Stimulated activated CD4-positive, alpha-beta T cell treated with anti-CD3 and anti-CD28 coated beads, Interleukin-4, amount 100 ng/mL, for 48 hours (primary cell): ENCODE measurements around the gene COMMD6.

Source experiments
- DNase-seq, 2 donors: peaks; one replicate each; pipeline ENCODE4 v3.0.0-alpha.2; 2020; ENCODE audit warnings: low read depth in 2 of 2

Gene COMMD6

DNA sequence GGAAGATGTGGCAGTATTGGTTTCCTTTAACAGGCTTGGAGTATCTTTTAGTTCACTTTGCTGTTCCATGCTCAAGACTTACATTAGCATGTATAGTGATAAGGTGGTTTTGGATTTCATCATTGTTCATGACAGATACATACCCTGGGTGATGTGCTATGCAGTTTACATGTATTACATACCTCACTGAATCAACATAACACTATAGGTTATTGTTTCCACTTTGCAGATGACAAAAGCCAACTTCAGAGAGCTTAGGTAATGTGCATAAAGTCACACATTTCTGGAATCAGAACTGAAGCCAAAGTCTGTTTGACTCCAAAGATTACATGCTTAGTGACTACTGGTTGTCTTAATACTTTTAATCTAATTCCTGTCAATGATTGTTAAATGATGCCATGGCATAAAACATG is 7.1 kb downstream of the COMMD6 start:
- no peak for DNase-seq

DNA sequence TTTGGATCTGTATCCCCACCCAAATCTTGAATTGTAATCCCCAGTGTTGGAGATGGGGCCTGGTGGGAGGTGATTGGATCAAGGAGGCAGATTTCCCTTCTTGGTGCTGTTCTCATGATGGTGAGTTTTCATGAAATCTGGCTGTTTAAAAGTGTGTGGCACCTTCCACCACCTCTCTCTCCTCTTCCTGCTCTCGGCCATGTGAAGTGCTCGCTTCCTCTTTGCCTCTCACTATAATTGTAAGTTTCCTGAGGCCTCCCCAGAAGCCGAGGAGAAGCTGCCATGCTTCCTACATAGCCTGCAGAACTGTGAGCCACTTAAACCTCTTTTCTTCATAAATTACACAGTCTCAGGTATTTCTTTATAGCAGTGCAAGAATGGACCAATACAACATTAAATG is 15.7 kb downstream of the COMMD6 start:
- no peak for DNase-seq

DNA sequence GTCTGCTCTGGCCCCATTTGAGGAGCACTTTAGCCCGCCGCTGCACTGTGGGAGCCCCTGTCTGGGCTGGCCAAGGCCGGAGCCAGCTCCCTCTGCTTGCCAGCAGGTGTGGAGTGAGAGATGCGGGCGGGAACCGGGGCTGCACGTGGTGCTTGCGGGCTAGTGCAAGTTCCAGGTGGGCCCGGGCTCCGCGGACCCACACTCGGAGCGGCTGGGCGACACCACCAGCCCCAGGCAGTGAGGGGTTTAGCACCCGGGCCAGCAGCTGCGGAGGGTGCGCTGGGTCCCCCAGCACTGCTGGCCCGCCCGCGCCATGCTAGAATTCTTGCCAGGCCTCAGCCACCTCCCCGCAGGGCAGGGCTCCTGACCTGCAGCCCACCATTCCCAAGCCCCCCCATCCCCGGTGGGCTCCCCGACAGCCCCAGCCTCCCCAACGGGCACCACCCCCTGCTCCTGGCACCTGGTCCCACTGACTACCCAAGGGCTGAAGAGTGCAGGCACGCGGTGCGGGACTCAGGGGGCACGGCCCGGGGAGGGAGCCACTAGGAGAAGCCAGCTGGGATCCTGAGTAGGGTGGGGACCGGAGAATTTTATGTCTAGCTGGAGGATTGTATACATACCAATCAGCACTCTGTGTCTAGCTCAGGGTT is 19.1 kb downstream of the COMMD6 start:
- DNase-seq, result no peak

DNA sequence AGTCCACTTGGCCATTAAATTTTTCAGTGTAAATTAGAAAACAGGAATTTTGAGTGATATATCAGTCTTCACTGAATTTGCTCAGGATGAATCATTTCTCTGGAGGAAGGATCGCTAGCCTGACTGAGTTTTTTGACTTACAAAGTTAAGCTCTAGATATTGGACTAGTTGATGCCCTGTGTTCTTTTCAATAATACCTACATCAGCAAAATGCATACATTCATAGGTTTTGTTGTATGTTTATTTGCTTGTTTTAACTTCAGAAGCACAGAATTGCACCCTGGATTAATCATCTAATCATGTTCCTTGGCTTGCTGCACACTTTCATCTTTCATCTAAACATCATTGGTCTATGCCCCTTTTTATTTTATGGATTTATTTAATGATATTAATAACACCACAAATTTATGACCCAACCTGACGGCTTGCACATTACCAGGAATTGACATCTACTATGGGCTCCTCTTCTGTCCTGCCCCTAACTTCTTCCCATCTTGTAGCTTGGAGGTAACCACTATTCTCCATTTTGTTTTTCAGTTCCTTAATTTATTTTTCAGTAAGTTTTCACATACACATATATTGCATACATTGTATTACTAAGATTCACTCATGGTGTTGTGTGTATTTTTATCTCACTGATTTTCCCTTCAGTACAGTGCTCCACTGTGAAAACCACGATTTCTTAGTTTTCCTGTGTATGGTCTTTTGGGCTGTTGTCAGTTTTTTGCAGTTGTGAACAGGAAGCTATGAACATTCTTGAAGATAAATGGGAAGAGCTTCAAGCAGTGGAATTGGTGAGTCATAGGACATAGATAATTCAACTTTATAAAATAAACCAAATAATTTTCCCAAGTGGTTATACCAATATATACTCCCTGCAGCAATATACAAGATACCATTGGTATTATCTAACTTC is 23.3 kb downstream of the COMMD6 start:
- DNase-seq, result no peak

DNA sequence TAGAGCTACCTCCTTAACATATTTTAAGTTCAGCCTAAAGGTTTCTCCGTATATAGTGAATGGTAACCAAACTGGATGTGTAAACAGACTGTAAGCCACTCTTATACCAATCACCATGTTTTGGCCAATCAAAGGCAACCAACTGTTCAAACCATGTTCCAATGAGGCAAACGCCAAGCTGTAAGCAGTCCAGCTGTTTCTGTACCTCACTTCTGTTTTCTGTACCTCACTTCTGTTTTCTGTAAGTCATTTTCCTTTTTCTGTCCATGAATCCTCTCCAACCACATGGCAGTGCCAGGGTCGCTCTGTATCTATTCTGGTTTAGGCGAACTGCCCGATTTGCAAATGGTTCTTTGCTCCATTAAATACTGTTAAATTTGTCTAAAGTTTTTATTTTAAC is 24.4 kb downstream of the COMMD6 start:
- DNase-seq, result no peak

DNA sequence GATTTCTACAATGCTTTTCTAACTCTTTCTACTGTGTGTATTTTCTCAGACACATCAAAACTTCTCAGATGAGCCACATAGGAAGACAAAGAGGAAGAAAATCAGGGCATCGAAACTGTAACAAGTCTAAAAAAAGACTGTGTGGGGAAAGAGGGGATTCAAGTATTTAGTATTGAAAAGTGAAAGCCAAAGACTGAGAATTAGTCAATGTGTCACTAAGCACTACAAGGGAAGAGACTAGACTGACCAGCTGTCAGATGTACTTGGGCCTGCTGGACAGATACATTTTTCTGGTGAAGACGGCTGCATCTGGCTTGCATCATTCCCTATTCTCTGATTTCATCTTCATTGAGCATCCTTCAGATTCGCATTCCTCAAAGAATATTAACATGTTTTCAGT is 25.4 kb downstream of the COMMD6 start:
- no peak for DNase-seq

DNA sequence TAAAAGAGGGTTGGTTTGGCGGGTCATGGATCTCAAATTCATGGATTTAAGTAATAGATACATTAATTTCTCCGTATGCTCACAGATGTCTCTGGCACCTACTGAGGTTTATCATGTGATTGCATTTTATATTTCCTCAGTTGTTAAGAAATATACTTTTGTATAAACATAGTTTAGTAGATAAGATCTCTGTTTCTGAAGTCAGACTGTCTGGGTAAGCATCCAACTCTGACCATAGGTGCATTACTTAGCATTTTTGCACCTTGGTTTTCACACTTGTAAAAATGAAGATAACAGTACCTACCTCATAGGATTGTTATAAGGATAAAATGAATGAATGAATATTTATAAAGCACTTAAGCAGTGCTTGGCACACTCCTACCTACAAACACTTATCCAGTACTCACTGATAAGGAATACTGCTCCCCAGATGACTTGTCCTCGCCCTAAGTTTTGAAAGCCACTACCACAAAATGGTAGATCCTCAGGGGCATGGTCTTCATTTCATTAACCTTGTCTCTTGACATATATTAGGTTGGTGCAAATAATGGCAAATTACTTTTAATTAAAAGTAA is 26.5 kb downstream of the COMMD6 start:
- no peak for DNase-seq

DNA sequence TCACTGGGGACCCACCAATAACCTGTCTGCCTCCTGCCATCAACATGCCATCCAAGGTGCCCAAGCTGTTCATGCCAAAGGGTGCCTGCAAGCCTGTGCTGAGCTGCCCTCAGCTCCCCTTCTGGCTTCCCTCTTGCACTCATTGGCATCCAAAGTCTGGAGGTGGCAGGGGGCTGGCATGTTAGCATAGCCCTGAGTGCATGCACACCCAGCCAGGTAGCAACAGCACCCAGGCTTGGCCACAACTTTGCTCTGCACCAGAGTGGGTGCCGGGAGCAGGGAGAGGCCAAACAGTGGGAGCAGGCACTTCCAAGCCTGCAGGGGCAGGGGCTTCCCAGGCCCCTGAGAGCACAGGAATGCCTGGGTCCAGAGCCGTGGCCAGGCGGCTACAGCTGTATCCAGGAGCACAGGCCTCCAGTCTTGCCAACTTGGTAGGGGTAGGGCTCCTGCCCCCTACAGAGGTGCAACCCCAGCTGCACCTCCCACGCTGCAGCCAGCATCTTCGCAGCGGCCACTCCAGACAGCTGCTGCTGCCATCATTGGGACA is 29.6 kb downstream of the COMMD6 start:
- no peak for DNase-seq

DNA sequence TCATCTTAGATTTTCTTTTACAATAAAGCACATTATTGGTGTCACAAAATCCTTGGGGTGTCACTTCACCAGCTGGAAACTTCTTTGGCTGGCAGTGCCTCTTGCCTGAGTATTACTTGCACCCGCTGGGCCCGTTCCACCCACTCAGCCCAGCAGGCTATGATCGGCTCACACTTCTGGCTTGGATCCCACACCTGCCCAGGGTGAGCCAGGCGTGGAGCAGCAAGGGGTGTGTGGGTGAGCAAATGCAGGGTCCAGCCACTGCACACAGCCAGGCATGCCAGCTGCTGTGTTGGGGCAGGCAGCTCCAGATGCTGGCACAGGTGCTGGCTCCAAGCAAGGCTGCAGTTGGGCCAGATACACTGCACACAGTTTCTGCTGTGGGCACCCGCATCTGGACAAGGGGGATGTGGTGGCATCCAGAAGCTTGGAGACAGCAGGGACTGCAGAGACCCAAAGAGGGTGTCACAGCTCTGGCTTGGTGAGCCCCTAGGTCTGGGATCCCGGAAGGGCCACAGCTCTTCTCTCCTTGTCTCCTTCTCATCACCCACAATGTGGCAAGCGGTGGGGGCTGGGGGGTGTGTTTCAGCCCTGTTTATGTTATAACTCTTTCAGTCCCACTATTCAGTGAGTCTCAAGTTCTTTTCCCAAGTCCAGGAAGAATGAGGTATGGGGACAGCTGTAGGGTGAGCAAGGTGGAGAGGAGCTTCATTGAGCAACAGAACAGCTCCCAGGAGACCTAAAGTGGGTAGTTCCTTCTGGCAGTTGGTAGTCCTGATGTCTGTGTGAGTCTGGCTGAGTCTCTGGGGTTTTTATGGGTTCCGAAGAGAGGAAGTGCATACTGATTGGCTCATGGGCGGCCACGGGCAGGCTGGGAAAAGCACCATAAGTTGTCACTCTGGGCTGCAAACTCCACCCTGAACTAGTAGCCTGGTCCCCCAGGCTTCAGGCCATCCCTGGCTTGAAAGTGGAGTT is 30.3 kb downstream of the COMMD6 start:
- DNase-seq, result no peak

DNA sequence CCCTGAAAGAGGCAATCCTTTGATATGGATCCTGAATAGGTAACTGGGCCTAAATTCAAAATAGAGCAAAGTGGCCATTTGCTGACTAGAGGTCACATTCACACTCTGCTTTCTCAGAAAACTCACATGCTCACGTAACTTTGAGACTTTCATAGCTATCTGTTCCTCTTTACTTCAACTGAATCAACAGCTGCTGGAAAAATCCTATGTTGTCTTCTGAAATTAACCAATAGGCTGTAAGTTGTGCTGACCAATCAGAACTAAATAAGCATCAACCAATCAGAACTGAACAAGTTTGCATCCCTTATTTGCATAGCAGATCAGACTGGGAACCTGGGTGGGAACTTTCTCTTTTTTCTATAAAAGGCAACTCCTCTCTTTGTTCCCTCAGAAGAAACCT is 31.6 kb downstream of the COMMD6 start:
- DNase-seq, result no peak

DNA sequence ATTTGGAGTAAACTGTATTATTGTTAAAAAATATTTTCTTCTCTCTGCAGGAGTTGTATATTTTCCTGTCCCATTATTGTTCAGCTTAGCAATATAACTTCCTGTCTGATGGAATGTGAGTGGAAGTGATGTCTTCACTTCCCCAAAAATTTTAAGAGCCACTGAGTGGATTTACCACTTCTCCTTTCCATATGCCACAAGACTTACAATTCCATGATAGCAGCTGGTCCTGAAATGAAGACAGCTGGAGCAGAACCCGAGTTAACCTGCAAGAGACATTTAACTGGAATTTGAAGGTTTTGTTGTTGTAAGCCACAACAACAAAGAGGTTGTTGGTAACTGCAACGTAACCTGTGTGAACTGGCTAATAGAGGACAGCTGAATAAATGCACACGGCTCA is 32.3 kb downstream of the COMMD6 start:
- DNase-seq, result no peak

DNA sequence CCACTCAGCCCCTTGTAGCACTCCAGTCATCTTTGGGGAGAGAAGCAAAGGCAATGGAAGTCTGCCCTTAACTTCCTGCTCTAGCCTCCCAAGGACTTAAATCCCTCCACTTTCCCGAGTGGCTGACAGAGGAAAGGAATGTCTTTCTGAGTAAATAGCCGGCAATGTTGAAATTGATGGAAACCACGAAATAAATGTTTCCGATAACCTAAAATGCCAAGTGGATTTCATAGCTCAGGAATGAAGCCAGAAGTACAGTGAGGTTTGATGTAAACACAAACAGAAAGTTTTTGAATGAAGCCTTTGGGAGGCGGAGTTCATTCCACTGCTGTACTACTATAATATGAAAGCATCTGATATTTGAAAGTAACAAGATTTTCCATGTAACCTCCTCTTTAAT is 41.7 kb downstream of the COMMD6 start:
- DNase-seq, result no peak

DNA sequence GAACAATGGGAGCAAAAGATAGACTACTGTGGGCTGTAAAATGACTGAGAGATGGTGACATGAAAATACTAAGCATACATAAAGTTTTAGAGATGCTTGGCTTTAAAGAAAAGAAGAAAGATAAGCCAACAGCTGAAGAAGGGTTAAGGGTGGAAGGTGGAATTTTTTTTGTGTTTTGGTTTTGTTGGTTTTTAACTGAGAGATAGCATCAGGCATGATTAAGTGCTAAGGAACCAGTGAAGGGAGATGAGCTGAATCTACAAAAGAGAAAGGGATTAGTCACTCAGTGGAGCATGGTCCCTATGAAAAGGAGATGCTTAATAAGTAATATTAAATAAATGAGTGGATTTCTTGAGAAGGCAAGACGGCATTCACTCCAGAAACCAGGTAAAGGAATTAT is 43.1 kb downstream of the COMMD6 start:
- no peak for DNase-seq

DNA sequence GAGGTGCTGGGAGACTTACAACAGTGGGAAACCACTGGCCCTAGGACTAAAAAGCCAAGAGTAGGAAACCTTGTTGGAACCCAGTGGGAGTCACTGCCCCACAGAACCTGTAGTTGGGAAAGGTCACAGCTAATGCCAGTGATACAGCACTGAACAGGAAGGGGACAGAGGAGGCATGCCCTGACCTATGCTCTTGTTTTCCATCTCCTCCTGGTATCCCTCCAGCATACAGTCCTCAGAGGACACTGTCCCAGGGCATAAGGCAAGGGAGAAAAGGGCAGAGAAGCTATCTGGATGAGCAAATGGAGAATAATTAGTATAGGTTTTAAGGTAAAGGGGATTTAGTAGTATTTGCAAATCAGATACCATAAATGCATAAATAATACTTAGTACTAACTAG is 44.5 kb downstream of the COMMD6 start:
- no peak for DNase-seq

DNA sequence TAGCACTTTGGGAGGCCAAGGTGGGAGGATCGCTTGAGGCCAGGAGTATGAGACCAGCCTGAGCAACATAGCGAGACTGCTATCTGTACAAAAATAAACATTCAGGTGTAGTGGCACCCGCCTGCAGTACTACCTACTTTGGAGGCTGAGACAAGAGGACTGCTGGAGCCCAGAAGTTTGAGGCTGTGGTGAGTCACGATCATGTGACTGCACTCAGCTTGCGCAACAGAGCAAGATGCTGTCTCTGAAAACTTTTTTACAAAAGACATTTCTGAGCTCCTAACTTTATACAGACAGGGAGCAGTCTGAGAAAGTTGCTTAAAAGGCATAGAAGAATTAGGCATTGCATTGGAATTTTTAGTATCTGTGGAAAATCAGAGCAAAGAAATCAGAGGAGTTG is 45.3 kb downstream of the COMMD6 start:
- DNase-seq, result no peak

DNA sequence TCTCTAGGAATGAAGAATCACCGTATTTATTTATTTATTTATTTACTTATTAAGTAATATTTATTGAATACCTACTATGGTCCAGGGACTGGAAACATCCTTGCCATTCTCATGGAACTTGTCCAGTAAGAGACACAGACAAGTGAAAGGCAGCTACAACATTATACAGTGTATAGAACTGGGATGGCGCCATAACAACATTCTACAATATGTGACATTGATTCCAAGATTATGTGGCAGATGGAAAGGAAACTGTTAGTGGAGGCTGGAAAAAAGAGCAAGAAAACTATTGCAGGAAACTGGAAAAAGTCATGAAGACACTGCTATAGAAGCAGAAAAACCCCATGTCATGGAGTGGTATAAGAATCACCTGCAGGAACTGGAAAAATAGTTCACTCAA is 46.3 kb downstream of the COMMD6 start:
- DNase-seq, result no peak

DNA sequence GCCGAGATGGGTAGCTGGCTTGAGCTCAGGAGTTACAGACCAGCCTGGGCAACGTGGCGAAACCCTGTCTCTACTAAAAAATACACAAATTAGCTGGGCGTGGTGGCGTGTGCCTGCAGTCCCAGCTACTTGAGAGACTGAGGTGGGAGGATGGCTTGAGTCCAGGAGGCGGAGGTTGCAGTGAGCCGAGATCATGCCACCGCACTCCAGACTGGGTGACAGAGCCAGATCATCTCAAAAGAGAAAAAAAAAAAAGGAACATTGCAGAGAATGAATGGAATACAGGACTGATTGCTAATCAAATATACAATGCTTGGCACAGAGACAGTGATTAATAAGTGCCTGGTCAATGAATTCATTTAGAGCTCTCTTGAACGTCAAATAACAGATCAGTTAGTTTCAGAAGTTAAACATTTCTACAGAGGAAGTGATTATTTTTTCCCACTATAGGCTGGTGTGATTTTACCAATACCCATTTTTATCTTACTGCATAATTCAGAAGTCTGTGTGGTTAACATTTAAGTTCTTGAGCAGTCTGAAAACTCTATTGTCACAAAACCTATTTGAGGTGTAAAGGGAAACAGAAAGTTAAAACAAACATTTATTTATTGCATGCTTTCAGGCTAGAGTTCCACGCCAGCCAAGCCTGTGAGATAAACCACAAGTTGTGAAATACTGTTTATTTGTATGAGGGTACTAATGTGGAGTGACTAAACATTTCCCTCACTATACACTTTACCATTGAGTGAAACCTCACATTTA is 48.0 kb downstream of the COMMD6 start:
- no peak for DNase-seq

DNA sequence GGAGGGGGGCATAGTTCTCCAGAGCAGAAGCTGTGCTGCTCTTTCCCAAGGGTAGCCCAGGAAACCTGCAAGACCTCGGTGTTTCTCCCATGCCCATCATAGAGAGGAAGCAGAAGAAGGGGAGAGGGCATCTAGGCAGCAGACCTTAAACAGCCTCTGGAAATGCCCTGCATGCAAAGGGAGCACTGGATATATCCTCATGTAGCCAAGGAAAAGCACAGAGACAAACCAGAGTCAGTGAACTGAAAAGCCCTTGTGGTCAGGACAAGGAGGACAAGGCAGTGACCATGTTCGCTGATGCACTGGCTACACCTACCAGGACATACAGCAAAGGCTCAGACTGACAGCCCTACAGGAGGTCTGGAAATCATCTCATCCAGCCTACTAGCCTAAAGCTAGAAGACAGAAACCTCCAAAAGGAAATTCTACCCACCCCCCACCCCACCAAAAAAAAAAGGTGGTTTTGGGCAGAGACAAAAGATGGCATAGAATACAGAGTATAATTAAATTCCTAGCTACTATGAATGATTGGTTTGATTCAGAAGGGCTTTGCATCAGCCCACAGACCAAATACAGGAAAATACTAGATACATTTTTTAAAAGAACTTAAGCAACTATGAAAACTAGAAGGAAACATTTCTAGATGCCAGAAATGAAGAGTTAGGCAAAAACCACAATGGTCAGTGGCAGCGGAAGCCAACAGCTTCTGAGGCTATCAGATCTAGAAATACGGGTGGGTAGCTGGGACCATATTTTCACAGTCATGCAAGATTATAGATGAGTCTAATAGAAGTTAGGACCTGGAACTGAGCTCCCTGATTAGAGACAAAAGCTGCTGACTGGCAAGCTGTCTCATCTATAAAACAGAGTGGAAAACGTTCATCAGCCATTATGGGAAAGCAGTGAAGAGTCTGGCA is 51.2 kb downstream of the COMMD6 start:
- DNase-seq, result no peak

DNA sequence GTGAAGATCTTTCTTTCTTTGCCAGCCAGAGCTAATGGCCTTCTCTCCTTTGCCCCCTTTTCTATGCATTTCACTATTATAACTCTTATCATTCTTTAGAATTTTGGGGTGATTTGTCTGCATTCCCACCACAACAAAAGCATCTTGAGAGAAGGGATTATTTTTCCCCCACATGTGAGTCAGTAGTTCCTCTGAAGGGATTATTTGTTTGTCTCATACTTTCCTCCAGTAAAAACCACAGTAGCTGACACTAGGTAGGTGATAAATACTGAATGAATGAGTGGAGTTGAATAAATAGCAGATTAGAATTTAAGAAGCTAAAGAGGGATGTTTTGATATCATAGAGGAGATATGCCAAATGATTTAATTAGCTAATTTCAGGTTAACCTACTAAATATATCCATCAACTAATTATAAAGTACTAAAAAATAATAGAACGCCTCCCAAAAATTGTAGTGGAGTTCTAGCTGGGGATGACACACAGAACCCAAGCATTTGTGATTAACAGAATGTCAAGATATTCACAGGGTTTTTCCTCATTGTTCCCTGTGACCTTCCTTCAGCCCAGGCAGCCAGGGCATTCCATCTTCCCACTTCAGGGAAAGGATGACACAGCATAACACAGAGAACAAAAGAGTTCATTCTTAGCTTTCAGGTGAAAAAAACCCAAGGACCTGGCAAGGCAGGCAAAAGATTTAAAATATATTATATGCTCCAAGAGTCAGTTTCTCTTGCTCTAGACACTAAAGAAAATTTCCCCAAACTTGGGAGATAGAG is 52.2 kb downstream of the COMMD6 start:
- no peak for DNase-seq
